Spleen (tissue), 11 donors: ENCODE results near the gene ZNF266. TPM values are rescaled to one million over a fixed set of nuclear protein-coding genes. Genes with fewer than 3 reads are reported as not detected.

ENCODE experiments used
- DNase-seq: peaks from one replicate; pipeline ENCODE4 v3.0.0-alpha.2; 2020
- H3K27ac ChIP-seq, 8 donors: fragments of 200-600 bp; sonication (generic) in 7 of 8; 1 replicate in 4 of 8; 2 replicates in 4 of 8; pipeline versions ENCODE4 v1.5.0 to v1.8.0; 2016 to 2021; ENCODE audit warnings: inconsistent platforms in 4 of 8, mild to moderate bottlenecking in 4 of 8, moderate library complexity in 1 of 8
- H3K27me3 ChIP-seq, 7 donors: fragments of 200-600 bp; sonication (generic) in 6 of 7; replicated peaks in 1 of 7; 1 replicate in 4 of 7; 2 replicates in 3 of 7; pipeline versions ENCODE4 v1.5.0 to v1.8.0; 2016 to 2021; ENCODE audit warnings: inconsistent platforms in 3 of 7, mild to moderate bottlenecking in 1 of 7
- H3K36me3 ChIP-seq, 6 donors: fragments of 200-600 bp; sonication (generic) in 5 of 6; 1 replicate in 4 of 6; 2 replicates in 2 of 6; pipeline versions ENCODE4 v1.5.0 to v1.8.0; 2016 to 2021; ENCODE audit warnings: inconsistent platforms in 2 of 6
- H3K4me1 ChIP-seq, 6 donors: fragments of 200-600 bp; sonication (generic) in 5 of 6; 1 replicate in 3 of 6; 2 replicates in 3 of 6; pipeline versions ENCODE4 v1.5.0 to v1.8.0; 2016 to 2021; ENCODE audit warnings: inconsistent platforms in 3 of 6
- H3K4me3 ChIP-seq, 8 donors: fragments of 200-600 bp; sonication (generic) in 7 of 8; 1 replicate in 4 of 8; 2 replicates in 4 of 8; pipeline versions ENCODE4 v1.5.0 to v1.8.0; 2016 to 2021; ENCODE audit warnings: inconsistent platforms in 4 of 8, mild to moderate bottlenecking in 4 of 8, moderate library complexity in 2 of 8
- H3K9me3 ChIP-seq, 8 donors: fragments of 200-600 bp; sonication (generic) in 7 of 8; 1 replicate in 4 of 8; 2 replicates in 4 of 8; pipeline versions ENCODE4 v1.5.0 to v1.8.0; 2016 to 2021; ENCODE audit warnings: inconsistent platforms in 4 of 8
- POLR2A ChIP-seq, 3 donors: fragments of 450-650 bp; IDR thresholded peaks; one replicate each; pipeline ENCODE4 v1.5.1; 2017; ENCODE audit warnings: antibody characterized with exemption in 3 of 3, mild to moderate bottlenecking in 1 of 3
- POLR2AphosphoS5 ChIP-seq, 3 donors: sonication (generic); formaldehyde crosslinking; IDR thresholded peaks; one replicate each; pipeline ENCODE4 v1.5.1; 2017; ENCODE audit warnings: antibody characterized with exemption in 3 of 3
- WGBS, 5 donors: extraction: QIAGEN DNeasy Blood & Tissue Kit in 3 of 5; methylation state at CpG; one replicate each; pipeline versions ENCODE4 v1.1.5 to v1.1.7; 2013 to 2018; 5-methylcytosine and 5-hydroxymethylcytosine counted together
- intact Hi-C: fragments of 100-400 bp; cut with DNase I; formaldehyde crosslinking; loops from one replicate; pipeline ENCODE4 v1.15.0; 2023; ENCODE audit warnings: low total_unique reads
- polyA plus RNA-seq, 3 donors: library from polyadenylated mRNA; stranded (reverse); fragments of 200-250 nt; gene quantifications; one replicate each; pipeline ENCODE4 v1.2.1, GENCODE V29; 2013
- total RNA-seq, 7 donors: library from RNA; depleted of rRNA in 3 of 7; stranded (reverse); fragments of >200 nt in 3 of 7; fragmentation: NEBNext Ultra II Directional in 4 of 7; extraction: Animal tissue kit (Norgen Biotek cat#: 25700) in 4 of 7; gene quantifications; one replicate each; pipeline versions ENCODE4 v1.1.0 to v1.2.1, GENCODE V29; 2016 to 2021
- TF ChIP-seq, protein P1 (sequence below), 11 experiments: fragments of 200-600 bp in 7 of 11; fragments of 450-650 bp in 4 of 11; sonication (generic) in 4 of 11; IDR thresholded peaks in 8 of 11; conservative IDR thresholded peaks in 3 of 11; 1 replicate in 7 of 11; 2 replicates in 4 of 11; pipeline versions ENCODE4 v1.4.0 to v1.8.0; 2016 to 2021; ENCODE audit warnings: antibody characterized with exemption in 11 of 11, inconsistent platforms in 4 of 11, mild to moderate bottlenecking in 1 of 11
- donor health status: healthy with polysubstance abuse.
- donor health status: DM: no; HTN: no; CAD: no; lungs with moderate emphysema.
- donor health status: DM: no; HTN: no; CAD: no.
- donor health status: Bipolar disorder and iron deficiency.
- donor health status: healthy.
- donor health status: DM: no; HTN: no; CAD: no.
- donor health status: DM: yes; HTN: yes; CAD: no.

Gene ZNF266
- total and polyA plus RNA-seq, 10 donors = 26.0 to 75.5 (median 45.3) TPM

DNA sequence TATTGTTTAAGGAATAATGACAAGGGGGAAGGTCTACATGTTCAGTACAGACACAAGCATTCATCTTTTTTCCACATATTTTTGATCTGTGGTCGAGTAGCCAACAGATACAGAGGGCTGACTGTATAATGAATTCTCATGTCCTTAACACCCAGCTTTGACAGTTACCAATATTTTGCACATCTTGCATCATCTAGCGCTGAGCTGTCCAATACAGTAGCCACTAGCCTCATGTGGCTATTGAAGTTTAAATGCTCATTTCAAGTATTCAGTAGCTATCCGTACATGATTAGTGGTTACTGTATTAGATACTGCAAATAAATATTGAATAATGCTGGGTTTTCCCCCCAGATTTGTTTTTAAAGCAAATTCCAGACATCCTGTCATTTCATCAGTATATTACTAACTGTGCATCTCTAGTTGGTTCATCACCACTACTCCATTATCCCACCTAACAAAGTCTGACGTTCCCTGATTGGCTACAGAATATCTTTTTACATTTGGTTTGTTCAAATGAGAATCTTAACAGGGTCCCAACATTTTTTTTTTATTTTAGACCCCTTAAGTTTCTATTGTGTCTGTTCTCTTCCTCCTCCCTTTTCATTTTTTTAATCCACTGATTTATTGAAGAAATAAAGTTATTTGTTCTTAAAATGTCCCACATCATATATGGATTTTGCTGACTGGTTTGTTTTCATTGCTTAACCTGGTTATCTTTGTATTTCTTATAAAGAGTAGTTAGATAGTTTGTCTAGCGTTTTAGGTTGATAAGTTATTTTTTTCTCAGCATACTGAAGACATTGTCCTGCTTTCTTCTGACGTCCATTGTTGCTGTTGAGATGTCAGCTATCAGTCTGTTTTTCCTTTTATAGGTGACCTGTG is 64.4 kb downstream of the ZNF266 start:
- TF ChIP-seq, protein P1, sequence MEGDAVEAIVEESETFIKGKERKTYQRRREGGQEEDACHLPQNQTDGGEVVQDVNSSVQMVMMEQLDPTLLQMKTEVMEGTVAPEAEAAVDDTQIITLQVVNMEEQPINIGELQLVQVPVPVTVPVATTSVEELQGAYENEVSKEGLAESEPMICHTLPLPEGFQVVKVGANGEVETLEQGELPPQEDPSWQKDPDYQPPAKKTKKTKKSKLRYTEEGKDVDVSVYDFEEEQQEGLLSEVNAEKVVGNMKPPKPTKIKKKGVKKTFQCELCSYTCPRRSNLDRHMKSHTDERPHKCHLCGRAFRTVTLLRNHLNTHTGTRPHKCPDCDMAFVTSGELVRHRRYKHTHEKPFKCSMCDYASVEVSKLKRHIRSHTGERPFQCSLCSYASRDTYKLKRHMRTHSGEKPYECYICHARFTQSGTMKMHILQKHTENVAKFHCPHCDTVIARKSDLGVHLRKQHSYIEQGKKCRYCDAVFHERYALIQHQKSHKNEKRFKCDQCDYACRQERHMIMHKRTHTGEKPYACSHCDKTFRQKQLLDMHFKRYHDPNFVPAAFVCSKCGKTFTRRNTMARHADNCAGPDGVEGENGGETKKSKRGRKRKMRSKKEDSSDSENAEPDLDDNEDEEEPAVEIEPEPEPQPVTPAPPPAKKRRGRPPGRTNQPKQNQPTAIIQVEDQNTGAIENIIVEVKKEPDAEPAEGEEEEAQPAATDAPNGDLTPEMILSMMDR (IDR thresholded peaks at IDR 0.05 in 8 of 11, conservative IDR thresholded peaks at IDR 0.05 in 3 of 11) = no peak
- TF ChIP-seq POLR2A (IDR thresholded peaks at IDR 0.05) (no peak), POLR2AphosphoS5 (IDR thresholded peaks at IDR 0.05) (no peak)
- H3K36me3 ChIP-seq = peaks cover 0 to 74% (median 16%) of the 10 kb centered on the region in 6 donors
- H3K4me3 ChIP-seq = no peak overlapping the region
- DNase-seq = no peak
- intact Hi-C loops = no loop called here
- no peaks in the 10 kb centered on the region for H3K27me3 ChIP-seq
- WGBS, 5 donors = 86 to 92% (median 89%) methylated on average over 6 of the region's 6 CpGs
- H3K4me1 ChIP-seq = no peaks in the 10 kb centered on the region
- peaks cover 19 to 100% (median 100%) of the 10 kb centered on the region in 8 donors for H3K9me3 ChIP-seq
- no peak overlapping the region for H3K27ac ChIP-seq

DNA sequence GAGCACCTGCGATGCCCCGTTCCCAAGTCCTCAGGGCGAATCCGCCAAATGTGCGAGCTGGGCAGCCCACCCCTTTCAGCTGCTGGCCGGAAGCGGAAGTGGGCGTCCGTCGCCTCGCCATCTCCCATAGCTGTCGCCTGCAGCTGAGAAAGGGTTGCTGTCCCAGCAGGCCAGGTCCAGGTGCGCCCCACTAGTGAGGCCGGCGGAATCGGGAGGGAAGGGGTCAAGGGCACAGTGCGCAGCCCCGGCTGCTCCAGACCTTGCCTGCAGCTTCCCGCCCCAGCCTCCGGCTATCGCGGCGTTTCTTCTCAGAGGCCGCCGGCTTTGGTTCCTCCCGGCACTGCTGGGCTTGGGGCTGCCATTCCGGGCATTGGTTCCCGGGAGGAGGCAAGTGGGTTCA is 72.5 kb downstream of the ZNF266 start, which contains the start of gene ZNF177:
ZNF177 (plus strand) TSS at position 109 of the 400 bp plus-strand sequence. CDS start 15,299 bp downstream, outside the sequence.
- Histone ChIP-seq H3K4me1 (no peaks in the 10 kb centered on the region), H3K27ac (no peak within 1 kb of the TSS), H3K4me3 (peak within 1 kb of the TSS in 3 of 8 donors; percentile 4 to 33 (median 6)), H3K27me3 (peaks cover 0 to 11% (median 0%) of the 10 kb centered on the region in 7 donors), H3K36me3 (peaks cover 0 to 43% (median 6%) of the 10 kb centered on the region in 6 donors), H3K9me3 (peaks cover 9 to 100% (median 100%) of the 10 kb centered on the region in 8 donors)
- DNase-seq = no peak
- intact Hi-C loops = no loop called here
- TF ChIP-seq POLR2A (IDR thresholded peaks at IDR 0.05) (no peak), POLR2AphosphoS5 (IDR thresholded peaks at IDR 0.05) (peak in 2 of 3 donors; percentile 25 to 44)
- TF ChIP-seq, protein P1 (IDR thresholded peaks at IDR 0.05 in 8 of 11, conservative IDR thresholded peaks at IDR 0.05 in 3 of 11) = no peak
- WGBS, 5 donors = 3 to 17% (median 4%) methylated on average over 17 to 28 of the region's 28 CpGs

Other genes starting within 250 kb of the ZNF266 start
- not detected for gene OR7D4, start 216.0 kb downstream of the ZNF266 start, total RNA-seq
- not detected for gene OR7D4, start 216.0 kb downstream of the ZNF266 start, polyA plus RNA-seq
- not detected for gene OR7E24, start 184.6 kb downstream of the ZNF266 start, total RNA-seq
- gene OR7E24, start 184.6 kb downstream of the ZNF266 start, polyA plus RNA-seq = not detected
- 10 to 100 TPM in 5 of 7 donors, 1 to 10 TPM in 2; 7.7 to 16.2 (median 10.6) TPM for gene ZNF699, start 125.7 kb downstream of the ZNF266 start, total RNA-seq
- gene ZNF699, start 125.7 kb downstream of the ZNF266 start, polyA plus RNA-seq = 1 to 10 TPM in 2 of 3 donors, under 1 TPM in 1; 0.67 to 1.4 (median 1.1) TPM
- gene ZNF559, start 111.4 kb downstream of the ZNF266 start, total RNA-seq = 10 to 100 TPM; 25.9 to 40.1 (median 27.6) TPM
- 10 to 100 TPM; 27.7 to 33.5 (median 28.5) TPM for gene ZNF559, start 111.4 kb downstream of the ZNF266 start, polyA plus RNA-seq
- 1 to 10 TPM; 1.1 to 5.2 (median 2.3) TPM for gene ZNF177, start 72.6 kb downstream of the ZNF266 start, total RNA-seq
- 1 to 10 TPM; 2.0 to 3.0 (median 2.9) TPM for gene ZNF177, start 72.6 kb downstream of the ZNF266 start, polyA plus RNA-seq
- gene ZNF560, start 63.0 kb upstream of the ZNF266 start, total RNA-seq = under 1 TPM in 1 of 7 donors, not detected in 6; 0.19 TPM
- under 1 TPM in 2 of 3 donors, not detected in 1; 0.02 to 0.04 TPM for gene ZNF560, start 63.0 kb upstream of the ZNF266 start, polyA plus RNA-seq
- gene ZNF426, start 103.1 kb upstream of the ZNF266 start, total RNA-seq = 10 to 100 TPM; 12.1 to 22.7 (median 16.9) TPM
- 1 to 10 TPM; 1.7 to 3.4 (median 2.4) TPM for gene ZNF426, start 103.1 kb upstream of the ZNF266 start, polyA plus RNA-seq
- 10 to 100 TPM; 27.7 to 44.8 (median 35.0) TPM for gene ZNF121, start 148.9 kb upstream of the ZNF266 start, total RNA-seq
- 1 to 10 TPM; 5.5 to 9.1 (median 8.2) TPM for gene ZNF121, start 148.9 kb upstream of the ZNF266 start, polyA plus RNA-seq
- 10 to 100 TPM; 23.8 to 42.0 (median 33.2) TPM for gene ZNF561, start 185.7 kb upstream of the ZNF266 start, total RNA-seq
- gene ZNF561, start 185.7 kb upstream of the ZNF266 start, polyA plus RNA-seq = 10 to 100 TPM; 11.7 to 15.3 (median 12.4) TPM
- 10 to 100 TPM; 29.7 to 44.8 (median 34.6) TPM for gene ZNF562, start 239.5 kb upstream of the ZNF266 start, total RNA-seq
- gene ZNF562, start 239.5 kb upstream of the ZNF266 start, polyA plus RNA-seq = 1 to 10 TPM; 2.5 to 6.0 (median 2.8) TPM